Neuron (in vitro differentiated cells): ENCODE results near the gene TEC.

ENCODE experiments used
- H2AFZ ChIP-seq: one replicate; pipeline ENCODE4 v1.6.1; 2013; ENCODE audit warnings: low read depth, mild to moderate bottlenecking, inconsistent platforms, low read length, moderate library complexity
- H3K27me3 ChIP-seq: one replicate; pipeline ENCODE4 v1.6.1; 2013; ENCODE audit warnings: low read length; ENCODE audit not compliant: insufficient read depth
- H3K36me3 ChIP-seq: one replicate; pipeline ENCODE4 v1.6.1; 2013; ENCODE audit warnings: low read length; ENCODE audit not compliant: insufficient read depth
- H3K4me1 ChIP-seq: one replicate; pipeline ENCODE4 v1.6.1; 2013; ENCODE audit warnings: low read length; ENCODE audit not compliant: insufficient read depth
- H3K4me3 ChIP-seq: 2 replicates; pipeline ENCODE4 v1.5.1; 2013; ENCODE audit warnings: mild to moderate bottlenecking, low read length, moderate library complexity
- H3K9me3 ChIP-seq: one replicate; pipeline ENCODE4 v1.6.1; 2013; ENCODE audit warnings: low read length

TEC gene

GRCh38 chr4:48109413-48110263, 160.0 kb downstream of the TEC start:
- H3K27me3 ChIP-seq: peaks cover 2% of the 10 kb centered on the region
- H3K36me3 ChIP-seq: no peaks in the 10 kb centered on the region
- no peak overlapping the region for H3K4me3 ChIP-seq
- no peak overlapping the region for H2AFZ ChIP-seq
- H3K9me3 ChIP-seq: no peaks in the 10 kb centered on the region
- H3K4me1 ChIP-seq: no peaks in the 10 kb centered on the region

- no peak overlapping the region for H2AFZ ChIP-seq
Measured at GRCh38 chr4:48108309-48109073, 161.1 kb downstream of the TEC start.

GRCh38 chr4:48105230-48105629, 164.4 kb downstream of the TEC start:
- H3K36me3 ChIP-seq: no peaks in the 10 kb centered on the region
- H3K9me3 ChIP-seq: no peaks in the 10 kb centered on the region
- H3K4me1 ChIP-seq: no peaks in the 10 kb centered on the region
- H2AFZ ChIP-seq: no peak overlapping the region
- H3K27me3 ChIP-seq: no peaks in the 10 kb centered on the region
- no peak overlapping the region for H3K4me3 ChIP-seq

More at GRCh38 chr4:48108309-48109073, 161.1 kb downstream of the TEC start:
- H3K9me3 ChIP-seq: no peaks in the 10 kb centered on the region
- H3K27me3 ChIP-seq: peaks cover 2% of the 10 kb centered on the region
- H3K36me3 ChIP-seq: no peaks in the 10 kb centered on the region
- H3K4me3 ChIP-seq: no peak overlapping the region
- no peaks in the 10 kb centered on the region for H3K4me1 ChIP-seq

- no peak overlapping the region for H2AFZ ChIP-seq
- no peaks in the 10 kb centered on the region for H3K4me1 ChIP-seq
- no peaks in the 10 kb centered on the region for H3K27me3 ChIP-seq
- H3K36me3 ChIP-seq: no peaks in the 10 kb centered on the region
- H3K4me3 ChIP-seq: no peak overlapping the region
- H3K9me3 ChIP-seq: no peaks in the 10 kb centered on the region
Measured at GRCh38 chr4:48103483-48104139, 166.0 kb downstream of the TEC start.

GRCh38 chr4:48102303-48102702, 167.3 kb downstream of the TEC start:
- Histone ChIP-seq H2AFZ (no peak overlapping the region), H3K4me3 (no peak overlapping the region), H3K4me1 (no peaks in the 10 kb centered on the region), H3K27me3 (no peaks in the 10 kb centered on the region), H3K9me3 (no peaks in the 10 kb centered on the region), H3K36me3 (no peaks in the 10 kb centered on the region)

- no peaks in the 10 kb centered on the region for H3K27me3 ChIP-seq
- no peaks in the 10 kb centered on the region for H3K36me3 ChIP-seq
- H3K9me3 ChIP-seq: no peaks in the 10 kb centered on the region
- H2AFZ ChIP-seq: no peak overlapping the region
- no peak overlapping the region for H3K4me3 ChIP-seq
- H3K4me1 ChIP-seq: no peaks in the 10 kb centered on the region
Measured at GRCh38 chr4:48100256-48100655, 169.4 kb downstream of the TEC start.

GRCh38 chr4:48095441-48095840, 174.2 kb downstream of the TEC start:
- Histone ChIP-seq H3K9me3 (no peaks in the 10 kb centered on the region), H3K4me1 (no peaks in the 10 kb centered on the region), H2AFZ (no peak overlapping the region), H3K27me3 (no peaks in the 10 kb centered on the region), H3K4me3 (no peak overlapping the region), H3K36me3 (no peaks in the 10 kb centered on the region)

- H2AFZ ChIP-seq: no peak overlapping the region
- no peaks in the 10 kb centered on the region for H3K9me3 ChIP-seq
- H3K27me3 ChIP-seq: no peaks in the 10 kb centered on the region
- H3K4me3 ChIP-seq: no peak overlapping the region
- no peaks in the 10 kb centered on the region for H3K4me1 ChIP-seq
- no peaks in the 10 kb centered on the region for H3K36me3 ChIP-seq
Measured at GRCh38 chr4:48093991-48094416, 175.6 kb downstream of the TEC start.

GRCh38 chr4:48090621-48091020, 179.0 kb downstream of the TEC start:
- Histone ChIP-seq H3K27me3 (no peaks in the 10 kb centered on the region), H3K9me3 (no peaks in the 10 kb centered on the region), H3K4me3 (no peak overlapping the region), H3K4me1 (no peaks in the 10 kb centered on the region), H2AFZ (no peak overlapping the region), H3K36me3 (no peaks in the 10 kb centered on the region)

- H3K4me3 ChIP-seq: no peak overlapping the region
- H2AFZ ChIP-seq: no peak overlapping the region
- no peaks in the 10 kb centered on the region for H3K4me1 ChIP-seq
- no peaks in the 10 kb centered on the region for H3K27me3 ChIP-seq
- H3K36me3 ChIP-seq: no peaks in the 10 kb centered on the region
- no peaks in the 10 kb centered on the region for H3K9me3 ChIP-seq
Measured at GRCh38 chr4:48085821-48086589, 183.6 kb downstream of the TEC start.
